HL-60 (cell line): ENCODE data around the gene CWH43.

Experiments used
- GABPA ChIP-seq: IDR thresholded peaks from 2 replicates; pipeline ENCODE4 v1.6.1; 2012; ENCODE audit warnings: low read depth
- POLR2AphosphoS5 ChIP-seq: IDR thresholded peaks from 2 replicates; pipeline ENCODE4 v1.6.1; 2012; ENCODE audit warnings: low read depth
- SPI1 ChIP-seq: IDR thresholded peaks from 2 replicates; pipeline ENCODE4 v1.6.1; 2012; ENCODE audit warnings: low read depth, mild to moderate bottlenecking, borderline replicate concordance
- TF ChIP-seq, protein P1 (sequence below): IDR thresholded peaks from one replicate; pipeline ENCODE4 v1.5.1; 2011; ENCODE audit warnings: low read length, control low read depth, inconsistent platforms; ENCODE audit not compliant: insufficient read depth
- TF ChIP-seq, protein P2 (sequence below): IDR thresholded peaks from 2 replicates; pipeline ENCODE4 v1.6.1; 2012; ENCODE audit warnings: low read depth; ENCODE audit not compliant: insufficient replicate concordance

DNA sequence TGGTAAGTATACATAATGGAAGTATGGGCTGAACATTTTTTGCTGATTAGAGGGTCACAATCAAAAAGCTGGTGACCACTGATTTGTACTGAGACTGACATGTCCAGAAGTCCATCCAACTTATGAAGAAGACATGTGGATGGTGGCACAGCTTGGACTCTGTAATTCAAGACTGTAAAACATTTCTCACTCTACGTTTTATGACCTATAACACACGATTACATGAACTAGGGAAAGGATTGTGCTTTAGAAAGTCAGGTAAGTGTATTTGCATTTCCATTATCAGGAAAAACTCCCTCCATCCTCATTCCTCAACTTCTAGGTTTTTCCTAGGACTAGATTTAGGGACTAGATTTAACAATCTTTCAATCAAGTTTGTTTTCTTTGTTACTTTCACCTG lies 49.0 kb upstream of the CWH43 start:
- no peak for TF ChIP-seq POLR2AphosphoS5
- no peak for TF ChIP-seq GABPA
- TF ChIP-seq, protein P1, sequence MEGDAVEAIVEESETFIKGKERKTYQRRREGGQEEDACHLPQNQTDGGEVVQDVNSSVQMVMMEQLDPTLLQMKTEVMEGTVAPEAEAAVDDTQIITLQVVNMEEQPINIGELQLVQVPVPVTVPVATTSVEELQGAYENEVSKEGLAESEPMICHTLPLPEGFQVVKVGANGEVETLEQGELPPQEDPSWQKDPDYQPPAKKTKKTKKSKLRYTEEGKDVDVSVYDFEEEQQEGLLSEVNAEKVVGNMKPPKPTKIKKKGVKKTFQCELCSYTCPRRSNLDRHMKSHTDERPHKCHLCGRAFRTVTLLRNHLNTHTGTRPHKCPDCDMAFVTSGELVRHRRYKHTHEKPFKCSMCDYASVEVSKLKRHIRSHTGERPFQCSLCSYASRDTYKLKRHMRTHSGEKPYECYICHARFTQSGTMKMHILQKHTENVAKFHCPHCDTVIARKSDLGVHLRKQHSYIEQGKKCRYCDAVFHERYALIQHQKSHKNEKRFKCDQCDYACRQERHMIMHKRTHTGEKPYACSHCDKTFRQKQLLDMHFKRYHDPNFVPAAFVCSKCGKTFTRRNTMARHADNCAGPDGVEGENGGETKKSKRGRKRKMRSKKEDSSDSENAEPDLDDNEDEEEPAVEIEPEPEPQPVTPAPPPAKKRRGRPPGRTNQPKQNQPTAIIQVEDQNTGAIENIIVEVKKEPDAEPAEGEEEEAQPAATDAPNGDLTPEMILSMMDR: no peak
- TF ChIP-seq, protein P2, sequence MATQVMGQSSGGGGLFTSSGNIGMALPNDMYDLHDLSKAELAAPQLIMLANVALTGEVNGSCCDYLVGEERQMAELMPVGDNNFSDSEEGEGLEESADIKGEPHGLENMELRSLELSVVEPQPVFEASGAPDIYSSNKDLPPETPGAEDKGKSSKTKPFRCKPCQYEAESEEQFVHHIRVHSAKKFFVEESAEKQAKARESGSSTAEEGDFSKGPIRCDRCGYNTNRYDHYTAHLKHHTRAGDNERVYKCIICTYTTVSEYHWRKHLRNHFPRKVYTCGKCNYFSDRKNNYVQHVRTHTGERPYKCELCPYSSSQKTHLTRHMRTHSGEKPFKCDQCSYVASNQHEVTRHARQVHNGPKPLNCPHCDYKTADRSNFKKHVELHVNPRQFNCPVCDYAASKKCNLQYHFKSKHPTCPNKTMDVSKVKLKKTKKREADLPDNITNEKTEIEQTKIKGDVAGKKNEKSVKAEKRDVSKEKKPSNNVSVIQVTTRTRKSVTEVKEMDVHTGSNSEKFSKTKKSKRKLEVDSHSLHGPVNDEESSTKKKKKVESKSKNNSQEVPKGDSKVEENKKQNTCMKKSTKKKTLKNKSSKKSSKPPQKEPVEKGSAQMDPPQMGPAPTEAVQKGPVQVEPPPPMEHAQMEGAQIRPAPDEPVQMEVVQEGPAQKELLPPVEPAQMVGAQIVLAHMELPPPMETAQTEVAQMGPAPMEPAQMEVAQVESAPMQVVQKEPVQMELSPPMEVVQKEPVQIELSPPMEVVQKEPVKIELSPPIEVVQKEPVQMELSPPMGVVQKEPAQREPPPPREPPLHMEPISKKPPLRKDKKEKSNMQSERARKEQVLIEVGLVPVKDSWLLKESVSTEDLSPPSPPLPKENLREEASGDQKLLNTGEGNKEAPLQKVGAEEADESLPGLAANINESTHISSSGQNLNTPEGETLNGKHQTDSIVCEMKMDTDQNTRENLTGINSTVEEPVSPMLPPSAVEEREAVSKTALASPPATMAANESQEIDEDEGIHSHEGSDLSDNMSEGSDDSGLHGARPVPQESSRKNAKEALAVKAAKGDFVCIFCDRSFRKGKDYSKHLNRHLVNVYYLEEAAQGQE: no peak
- no peak for TF ChIP-seq SPI1
